Tibial nerve (tissue), 4 donors: ENCODE results near the gene CACNA2D2.

Experiments
- EP300 ChIP-seq, 2 donors: sonication (generic); formaldehyde crosslinking; IDR thresholded peaks; one replicate each; pipeline ENCODE4 v1.6.1; 2017; ENCODE audit warnings: antibody characterized with exemption in 2 of 2, mild to moderate bottlenecking in 1 of 2
- POLR2A ChIP-seq, 2 donors: fragments of 450-650 bp; IDR thresholded peaks; one replicate each; pipeline ENCODE4 v1.6.1; 2017; ENCODE audit warnings: antibody characterized with exemption in 2 of 2, mild to moderate bottlenecking in 2 of 2, moderate library complexity in 2 of 2
- TF ChIP-seq, protein P1 (sequence below), 5 experiments: fragments of 200-600 bp in 3 of 5; fragments of 450-650 bp in 2 of 5; sonication (generic) in 3 of 5; IDR thresholded peaks; one replicate each; pipeline ENCODE4 v1.5.1; 2016 to 2019; ENCODE audit warnings: antibody characterized with exemption in 5 of 5, mild to moderate bottlenecking in 3 of 5, moderate library complexity in 2 of 5

DNA sequence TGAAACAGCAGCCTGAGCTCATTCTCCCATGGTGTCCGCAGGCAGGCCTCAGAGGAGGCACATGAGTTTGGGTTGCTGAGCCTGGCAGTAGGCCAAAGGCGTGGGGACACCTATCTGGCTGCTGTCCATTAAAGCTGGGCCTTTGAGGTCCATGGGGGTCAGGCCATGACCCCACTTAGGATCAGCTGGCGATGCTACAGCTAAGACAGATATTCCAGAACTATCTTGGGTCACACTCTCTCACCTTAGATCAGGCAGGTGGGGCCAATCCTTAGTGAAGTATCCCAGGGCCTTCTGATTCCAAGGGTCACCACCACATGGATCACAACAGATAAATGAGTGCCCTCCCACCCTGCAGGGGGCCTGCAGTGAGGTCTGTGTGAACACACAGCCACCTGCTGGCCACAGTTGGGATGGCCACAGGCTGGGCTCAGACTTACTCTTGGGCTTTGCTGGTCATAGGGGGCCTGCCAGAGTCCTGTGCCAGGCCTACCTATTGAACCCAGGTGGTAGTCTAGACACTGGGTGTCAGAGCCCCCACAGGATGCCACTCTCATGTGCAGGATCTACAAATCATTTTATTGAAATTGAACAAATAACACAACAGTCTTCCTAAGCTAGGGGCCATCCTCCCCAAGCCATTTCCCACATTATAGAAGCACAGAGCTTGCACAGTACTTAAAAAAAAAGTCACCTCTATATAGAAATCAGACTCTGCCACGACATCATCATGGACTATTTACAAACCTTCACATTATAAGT is 178.9 kb downstream of the CACNA2D2 start:
- TF ChIP-seq POLR2A (IDR thresholded peaks at IDR 0.05) (no peak), EP300 (IDR thresholded peaks at IDR 0.05) (no peak)
- TF ChIP-seq, protein P1, sequence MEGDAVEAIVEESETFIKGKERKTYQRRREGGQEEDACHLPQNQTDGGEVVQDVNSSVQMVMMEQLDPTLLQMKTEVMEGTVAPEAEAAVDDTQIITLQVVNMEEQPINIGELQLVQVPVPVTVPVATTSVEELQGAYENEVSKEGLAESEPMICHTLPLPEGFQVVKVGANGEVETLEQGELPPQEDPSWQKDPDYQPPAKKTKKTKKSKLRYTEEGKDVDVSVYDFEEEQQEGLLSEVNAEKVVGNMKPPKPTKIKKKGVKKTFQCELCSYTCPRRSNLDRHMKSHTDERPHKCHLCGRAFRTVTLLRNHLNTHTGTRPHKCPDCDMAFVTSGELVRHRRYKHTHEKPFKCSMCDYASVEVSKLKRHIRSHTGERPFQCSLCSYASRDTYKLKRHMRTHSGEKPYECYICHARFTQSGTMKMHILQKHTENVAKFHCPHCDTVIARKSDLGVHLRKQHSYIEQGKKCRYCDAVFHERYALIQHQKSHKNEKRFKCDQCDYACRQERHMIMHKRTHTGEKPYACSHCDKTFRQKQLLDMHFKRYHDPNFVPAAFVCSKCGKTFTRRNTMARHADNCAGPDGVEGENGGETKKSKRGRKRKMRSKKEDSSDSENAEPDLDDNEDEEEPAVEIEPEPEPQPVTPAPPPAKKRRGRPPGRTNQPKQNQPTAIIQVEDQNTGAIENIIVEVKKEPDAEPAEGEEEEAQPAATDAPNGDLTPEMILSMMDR (IDR thresholded peaks at IDR 0.05): peak; percentile 69 to 89 (median 80)
